AG04450 (cell line): ENCODE results near the gene ZP2. TPM values are rescaled to one million over a fixed set of nuclear protein-coding genes. Genes with fewer than 3 reads are reported as not detected.

Experiments used
- CTCF ChIA-PET: fragments of 300-600, 350-600 bp; formaldehyde crosslinking; extraction: SDS; loops from one replicate; lab custom pipeline; 2022; ENCODE audit warnings: antibody characterized with exemption, inconsistent platforms; lab: Charles Lee
- POLR2A ChIA-PET: fragments of 350-600 bp; formaldehyde crosslinking; extraction: SDS; loops from one replicate; lab custom pipeline; 2021; ENCODE audit warnings: antibody characterized with exemption, inconsistent platforms; lab: Yijun Ruan, JAX
- DNase-seq: peaks from one replicate; pipeline ENCODE4 v3.0.0-alpha.2; 2011; ENCODE audit warnings: low read depth, low spot score
- H3K27ac ChIP-seq: one replicate; pipeline ENCODE4 v1.5.1; 2012; ENCODE audit warnings: low read depth, low read length, control low read depth
- H3K27me3 ChIP-seq: one replicate; pipeline ENCODE4 v1.6.0; 2012; ENCODE audit warnings: low read length; ENCODE audit not compliant: control insufficient read depth, insufficient read depth
- H3K4me3 ChIP-seq: 2 replicates; pipeline ENCODE4 v1.5.1; 2011; ENCODE audit warnings: mild to moderate bottlenecking, low read depth, low read length, control low read depth
- H3K9me3 ChIP-seq: 2 replicates; pipeline ENCODE4 v1.5.1; 2012; ENCODE audit warnings: low read length; ENCODE audit not compliant: control insufficient read depth, insufficient read depth
- CTCF ChIP-seq: IDR thresholded peaks from 2 replicates; pipeline ENCODE4 v1.5.1; 2011; ENCODE audit warnings: low read depth, low read length, control low read depth, inconsistent platforms
- polyA plus RNA-seq: library from polyadenylated mRNA; depleted of rRNA; stranded (reverse); fragments of >200 nt; gene quantifications from 2 replicates; pipeline ENCODE4 v1.2.3, GENCODE V29; 2011

Gene ZP2
- polyA plus RNA-seq, 1 experiment, result not detected

GRCh38 chr16:21194771-21195301, 16.5 kb downstream of the ZP2 start:
- no peak for TF ChIP-seq CTCF
- Histone ChIP-seq H3K9me3 (peaks cover 2% of the 10 kb centered on the region; the same call in 1 of the 2 replicates), H3K27ac (no peak overlapping the region), H3K4me3 (no peak overlapping the region), H3K27me3 (peaks cover 18% of the 10 kb centered on the region)
- no peak for DNase-seq
- CTCF ChIA-PET, result no interaction called here
- POLR2A ChIA-PET, result no interaction called here

GRCh38 chr16:21192991-21193390, 18.4 kb downstream of the ZP2 start:
- H3K4me3 ChIP-seq, result no peak overlapping the region
- POLR2A ChIA-PET, result no interaction called here
- peaks cover 15% of the 10 kb centered on the region for H3K27me3 ChIP-seq
- peaks cover 2% of the 10 kb centered on the region; the same call in 1 of the 2 replicates for H3K9me3 ChIP-seq
- TF ChIP-seq CTCF, result no peak
- DNase-seq, result no peak
- CTCF ChIA-PET, result interaction anchor here (0.6 to 1.0 kb wide), 2 partner anchors 8 to 108 kb away, joined by 3 read pairs; no protein-coding TSS in a partner anchor
- no peak overlapping the region for H3K27ac ChIP-seq

GRCh38 chr16:21190599-21190998, 20.8 kb downstream of the ZP2 start:
- H3K9me3 ChIP-seq, result peaks cover 2% of the 10 kb centered on the region; the same call in 1 of the 2 replicates
- no peak overlapping the region for H3K4me3 ChIP-seq
- H3K27me3 ChIP-seq, result peaks cover 7% of the 10 kb centered on the region
- POLR2A ChIA-PET, result no interaction called here
- H3K27ac ChIP-seq, result no peak overlapping the region
- CTCF ChIA-PET, result interaction anchor here (2.8 to 5.2 kb wide), 2 partner anchors 111 to 340 kb away, joined by 22 to 74 read pairs; no protein-coding TSS in a partner anchor
- no peak for TF ChIP-seq CTCF
- no peak for DNase-seq

GRCh38 chr16:21190013-21190412, 21.4 kb downstream of the ZP2 start:
- Histone ChIP-seq H3K27me3 (peaks cover 6% of the 10 kb centered on the region), H3K9me3 (peaks cover 2% of the 10 kb centered on the region; the same call in 1 of the 2 replicates), H3K27ac (no peak overlapping the region), H3K4me3 (no peak overlapping the region)
- no peak for DNase-seq
- ChIA-PET CTCF (interaction anchor here (2.0 to 5.2 kb wide), 5 partner anchors 9 to 340 kb away, joined by 13 to 74 read pairs (median 18); no protein-coding TSS in a partner anchor), POLR2A (interaction anchor here (0.5 kb wide), 1 partner anchor 111 kb away, joined by 6 read pairs; no protein-coding TSS in a partner anchor)
- no peak for TF ChIP-seq CTCF

GRCh38 chr16:21189311-21189710, 22.1 kb downstream of the ZP2 start:
- peaks cover 2% of the 10 kb centered on the region; the same call in 1 of the 2 replicates for H3K9me3 ChIP-seq
- no peak overlapping the region for H3K27ac ChIP-seq
- no peak for DNase-seq
- ChIA-PET CTCF (interaction anchor here (0.6 to 5.2 kb wide), 20 partner anchors 10 to 1428 kb away, joined by 3 to 74 read pairs (median 6); no protein-coding TSS in a partner anchor), POLR2A (interaction anchor here (0.6 to 1.7 kb wide), 3 partner anchors 22 to 172 kb away, joined by 5 to 7 read pairs (median 5); no protein-coding TSS in a partner anchor)
- TF ChIP-seq CTCF, result no peak
- no peak overlapping the region for H3K4me3 ChIP-seq
- peaks cover 5% of the 10 kb centered on the region for H3K27me3 ChIP-seq
